H1 (cell line): ENCODE measurements around the gene ADGRL3. TPM values are rescaled to one million over a fixed set of nuclear protein-coding genes. Genes with fewer than 3 reads are reported as not detected.
A peak's percentile ranks its signal among the peaks of the same experiment; 100 is the strongest.

Experiments used
- CTCF ChIA-PET: fragments of 300-600 bp; sonication (Branson Sonifier 250); formaldehyde crosslinking; loops from one replicate; lab custom pipeline; 2021; ENCODE audit not compliant: partially characterized antibody; lab: Charles Lee
- POLR2A ChIA-PET: fragments of 300-600 bp; sonication (Branson Sonifier 250); formaldehyde crosslinking; loops from one replicate; lab custom pipeline; 2021; ENCODE audit warnings: inconsistent platforms; ENCODE audit not compliant: partially characterized antibody; lab: Charles Lee
- DNase-seq, 2 experiments: peaks; one replicate each; pipeline versions ENCODE4 v3.0.0 to v3.0.0-alpha.2; 2010 to 2022; ENCODE audit warnings: low spot score in 2 of 2, low read depth in 1 of 2, mixed read lengths in 1 of 2
- FAIRE-seq: peaks from 2 replicates; lab custom pipeline; 2011; peaks lifted over from hg19 to GRCh38; lab: Jason Lieb, UNC
- H2AFZ ChIP-seq: 2 replicates; pipeline ENCODE4 v1.8.1; 2012; ENCODE audit warnings: low read length, inconsistent platforms
- H2AK5ac ChIP-seq: 2 replicates; pipeline ENCODE4 v1.6.1; 2013; ENCODE audit warnings: low read depth, low read length
- H2BK120ac ChIP-seq: replicated peaks from 2 replicates; pipeline ENCODE3; 2013; ENCODE audit warnings: low read depth, low read length, inconsistent platforms
- H2BK12ac ChIP-seq: 2 replicates; pipeline ENCODE4 v1.6.1; 2013; ENCODE audit warnings: low read depth, low read length
- H2BK15ac ChIP-seq: 2 replicates; pipeline ENCODE4 v1.6.1; 2013; ENCODE audit warnings: low read length
- H2BK20ac ChIP-seq: 2 replicates; pipeline ENCODE4 v1.6.1; 2013; ENCODE audit warnings: low read length
- H2BK5ac ChIP-seq: 2 replicates; pipeline ENCODE4 v1.6.1; 2013; ENCODE audit warnings: low read depth, low read length
- H3K14ac ChIP-seq: 2 replicates; pipeline ENCODE4 v1.6.1; 2013; ENCODE audit warnings: inconsistent platforms; ENCODE audit not compliant: insufficient read length
- H3K18ac ChIP-seq: 2 replicates; pipeline ENCODE4 v1.6.1; 2013; ENCODE audit warnings: low read length; ENCODE audit errors: extremely low read depth
- H3K23ac ChIP-seq: 2 replicates; pipeline ENCODE4 v1.6.1; 2013; ENCODE audit warnings: inconsistent platforms; ENCODE audit not compliant: insufficient read length
- H3K23me2 ChIP-seq: 2 replicates; pipeline ENCODE4 v1.6.1; 2013; ENCODE audit warnings: low read depth, low read length
- H3K27ac ChIP-seq: 2 replicates; pipeline ENCODE4 v1.6.1; 2011; ENCODE audit warnings: low read depth, low read length, inconsistent platforms
- H3K27me3 ChIP-seq, 4 experiments: replicated peaks in 1 of 4; 1 replicate in 1 of 4; 2 replicates in 3 of 4; pipeline versions ENCODE4 v1.6.1 to v1.8.1; 2011 to 2013; ENCODE audit warnings: low read length in 3 of 4, mild to moderate bottlenecking in 3 of 4, inconsistent platforms in 2 of 4, mixed read lengths in 2 of 4, moderate library complexity in 1 of 4; ENCODE audit not compliant: control insufficient read depth in 3 of 4, insufficient read depth in 3 of 4; ENCODE audit errors: extremely low read depth in 1 of 4
- H3K36me3 ChIP-seq, 4 experiments: 2 replicates each; pipeline versions ENCODE4 v1.6.1 to v1.8.1; 2011 to 2013; ENCODE audit warnings: mild to moderate bottlenecking in 4 of 4, low read length in 3 of 4, moderate library complexity in 2 of 4, control low read depth in 1 of 4, inconsistent platforms in 1 of 4; ENCODE audit not compliant: insufficient read depth in 4 of 4, control insufficient read depth in 2 of 4
- H3K4ac ChIP-seq: replicated peaks from 2 replicates; pipeline ENCODE3; 2013; ENCODE audit warnings: low read length, low read depth, mixed read lengths, inconsistent platforms; ENCODE audit not compliant: insufficient read length
- H3K4me1 ChIP-seq, 4 experiments: replicated peaks in 1 of 4; 1 replicate in 1 of 4; 2 replicates in 3 of 4; pipeline versions ENCODE4 v1.6.1 to v1.8.1; 2011 to 2013; ENCODE audit warnings: low read length in 3 of 4, inconsistent platforms in 2 of 4, mixed read lengths in 1 of 4; ENCODE audit not compliant: insufficient read depth in 4 of 4, control insufficient read depth in 3 of 4
- H3K4me2 ChIP-seq, 2 experiments: 2 replicates each; pipeline versions ENCODE4 v1.6.1 to v1.8.1; 2011 to 2013; ENCODE audit warnings: low read depth in 2 of 2, low read length in 2 of 2, control low read depth in 1 of 2, inconsistent platforms in 1 of 2, mild to moderate bottlenecking in 1 of 2; ENCODE audit not compliant: insufficient read depth in 1 of 2
- H3K4me3 ChIP-seq, 4 experiments: fragments of 200-600, 300-600 bp in 1 of 4; sonication (generic), shearing (Covaris generic), sonication (Bioruptor Twin) in 1 of 4; 2 replicates each; pipeline versions ENCODE4 v1.5.1 to v1.8.1; 2011 to 2016; ENCODE audit warnings: low read length in 4 of 4, low read depth in 3 of 4, control low read depth in 2 of 4, inconsistent platforms in 2 of 4, mild to moderate bottlenecking in 2 of 4, mixed read lengths in 1 of 4, moderate library complexity in 1 of 4; ENCODE audit not compliant: insufficient read depth in 2 of 4; ENCODE audit errors: extremely low read depth in 1 of 4
- H3K56ac ChIP-seq: replicated peaks from 2 replicates; pipeline ENCODE3; 2013; ENCODE audit warnings: low read depth, mild to moderate bottlenecking, mixed read lengths, low read length, inconsistent platforms; ENCODE audit not compliant: insufficient read length
- H3K79me1 ChIP-seq: 2 replicates; pipeline ENCODE4 v1.6.1; 2013; ENCODE audit warnings: low read depth, low read length, control low read depth
- H3K79me2 ChIP-seq, 2 experiments: 2 replicates each; pipeline versions ENCODE4 v1.6.1 to v1.8.1; 2012 to 2013; ENCODE audit warnings: low read length in 2 of 2, mild to moderate bottlenecking in 2 of 2, inconsistent platforms in 1 of 2; ENCODE audit not compliant: insufficient read depth in 2 of 2, control insufficient read depth in 1 of 2
- H3K9ac ChIP-seq, 4 experiments: replicated peaks in 1 of 4; 1 replicate in 1 of 4; 2 replicates in 3 of 4; pipeline versions ENCODE4 v1.6.1 to v1.8.1; 2011 to 2013; ENCODE audit warnings: low read depth in 3 of 4, low read length in 3 of 4, control low read depth in 2 of 4, mild to moderate bottlenecking in 2 of 4, moderate library complexity in 2 of 4, inconsistent platforms in 1 of 4; ENCODE audit errors: extremely low read depth in 1 of 4
- H3K9me3 ChIP-seq, 2 experiments: 2 replicates each; pipeline versions ENCODE4 v1.6.1 to v1.8.1; 2012 to 2013; ENCODE audit warnings: mild to moderate bottlenecking in 2 of 2, moderate library complexity in 2 of 2, control low read depth in 1 of 2, inconsistent platforms in 1 of 2, low read depth in 1 of 2, low read length in 1 of 2, mixed read lengths in 1 of 2; ENCODE audit not compliant: insufficient read depth in 2 of 2
- H4K20me1 ChIP-seq, 2 experiments: replicated peaks in 1 of 2; 2 replicates each; pipeline versions ENCODE3 to v1.8.1; 2011 to 2013; ENCODE audit warnings: inconsistent platforms in 2 of 2, low read length in 2 of 2, mild to moderate bottlenecking in 1 of 2; ENCODE audit not compliant: insufficient read depth in 2 of 2, control insufficient read depth in 1 of 2
- H4K5ac ChIP-seq: 2 replicates; pipeline ENCODE4 v1.6.1; 2013; ENCODE audit warnings: low read length, low read depth, mixed read lengths, inconsistent platforms; ENCODE audit not compliant: insufficient read length
- H4K8ac ChIP-seq: 2 replicates; pipeline ENCODE4 v1.8.0; 2013; ENCODE audit warnings: mild to moderate bottlenecking, moderate library complexity, low read length, inconsistent platforms; ENCODE audit not compliant: insufficient read depth; ENCODE audit errors: extremely low read depth
- H4K91ac ChIP-seq: replicated peaks from 2 replicates; pipeline ENCODE3; 2013; ENCODE audit warnings: low read length, mixed read lengths, inconsistent platforms; ENCODE audit not compliant: insufficient read length
- ASH2L ChIP-seq: fragments of 200-600, 300-600 bp; sonication (generic); IDR thresholded peaks from one replicate; pipeline ENCODE4 v1.7.1; 2017; ENCODE audit warnings: low read length
- BACH1 ChIP-seq: IDR thresholded peaks from 2 replicates; pipeline ENCODE4 v1.6.1; 2012; ENCODE audit warnings: low read length, improper control_type of control experiment
- EGR1 ChIP-seq: IDR thresholded peaks from 2 replicates; pipeline ENCODE4 v1.6.1; 2011; ENCODE audit warnings: low read depth, low read length, borderline replicate concordance
- POLR2A ChIP-seq, 2 experiments: IDR thresholded peaks; 1 replicate in 1 of 2; 2 replicates in 1 of 2; pipeline ENCODE4 v1.6.1; 2011; ENCODE audit warnings: low read depth in 2 of 2, low read length in 2 of 2, mild to moderate bottlenecking in 2 of 2; ENCODE audit errors: control extremely low read depth in 1 of 2
- SIRT6 ChIP-seq: IDR thresholded peaks from one replicate; pipeline ENCODE4 v1.7.1; 2012; ENCODE audit warnings: low read length, inconsistent platforms
- TCF12 ChIP-seq: IDR thresholded peaks from 2 replicates; pipeline ENCODE4 v1.6.1; 2011; ENCODE audit warnings: low read depth, mild to moderate bottlenecking, low read length
- whole genome bisulfite sequencing, 2 experiments: shearing (Covaris generic) in 1 of 2; methylation state at CpG; one replicate each; pipeline versions ENCODE4 v1.1.6 to v1.1.7; 2013 to 2015; ENCODE audit warnings: low lambda C conversion rate in 2 of 2, mixed read lengths in 2 of 2, inconsistent platforms in 1 of 2, low coverage in 1 of 2, missing lambda C conversion rate in 1 of 2; ENCODE audit not compliant: insufficient replicate concordance in 2 of 2, insufficient coverage in 1 of 2, insufficient read length in 1 of 2; ENCODE audit errors: extremely low coverage in 1 of 2, missing lambda C conversion rate in 1 of 2; 5-methylcytosine and 5-hydroxymethylcytosine counted together
- polyA plus RNA-seq, 7 experiments: library from polyadenylated mRNA; depleted of rRNA in 3 of 7; stranded (reverse) in 5 of 7; unstranded in 2 of 7; fragments of >200 nt in 5 of 7; fragments of 200-250 nt in 2 of 7; gene quantifications; 1 replicate in 5 of 7; 2 replicates in 1 of 7; 4 replicates in 1 of 7; pipeline versions ENCODE4 v1.2.1 to v1.2.3, GENCODE V29; 2011 to 2013; ENCODE audit warnings: missing spikeins in 2 of 7, mixed read lengths in 2 of 7
- total RNA-seq: library from RNA; stranded (reverse); fragmentation: NEBNext Ultra II Directional; extraction: Animal tissue kit (Norgen Biotek cat#: 25700); gene quantifications from 2 replicates; pipeline ENCODE4 v1.2.1, GENCODE V29; 2021
- TF ChIP-seq, protein P1 (sequence below): IDR thresholded peaks from 2 replicates; pipeline ENCODE4 v1.6.1; 2011; ENCODE audit warnings: low read depth, mild to moderate bottlenecking, low read length; ENCODE audit not compliant: insufficient read depth

ADGRL3 gene
- total and polyA plus RNA-seq, 2 of the 8 experiments (the other 6 are each of a cell fraction or from before 2014, with no cell fraction given) = 6.6 to 13.0 TPM

DNA sequence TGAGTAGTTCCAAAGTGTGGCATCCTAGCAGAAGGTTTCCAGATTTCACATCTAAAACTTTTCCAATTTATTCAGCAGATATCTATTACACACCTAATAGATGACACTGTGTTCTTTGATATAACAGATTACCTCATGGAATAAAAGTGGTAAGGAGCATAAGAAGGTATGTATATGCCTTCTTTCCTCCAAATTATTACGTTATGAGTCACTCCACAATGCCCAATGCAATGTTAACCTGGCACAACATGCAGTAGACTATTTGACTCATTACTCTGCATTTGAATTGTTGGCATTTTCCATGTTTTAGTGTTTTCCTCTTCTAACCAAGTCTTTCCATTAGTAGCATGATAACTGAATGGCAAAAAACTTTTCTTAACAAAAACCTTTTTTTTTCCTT is 383.6 kb downstream of the ADGRL3 start:
- no peak overlapping the region for H3K4me3 ChIP-seq
- H2BK5ac ChIP-seq = no peak overlapping the region
- 76% methylated on average over 1 of the region's 1 CpG; no CpG with 5 or more reads in 1 of the 2 experiments for WGBS, 2 experiments
- no peaks in the 10 kb centered on the region for H3K79me2 ChIP-seq
- H3K23me2 ChIP-seq = no peaks in the 10 kb centered on the region; the same call in 1 of the 2 replicates
- no peak overlapping the region for H2BK20ac ChIP-seq
- H3K27ac ChIP-seq = no peak overlapping the region
- H4K8ac ChIP-seq = no peak overlapping the region
- ChIA-PET CTCF (interaction anchor here (1.7 kb wide), 1 partner anchor 12 kb away, joined by 4 read pairs; no protein-coding TSS in a partner anchor), POLR2A (no interaction called here)
- H3K56ac ChIP-seq = no peak overlapping the region
- no peak overlapping the region for H2BK15ac ChIP-seq
- no peaks in the 10 kb centered on the region for H3K79me1 ChIP-seq
- H2BK12ac ChIP-seq = no peak overlapping the region
- DNase-seq (no peak), FAIRE-seq (peak; percentile 42)
- TF ChIP-seq POLR2A (IDR thresholded peaks at IDR 0.05; ENCODE audit: control extremely low read depth in 1 of 2, low read depth in 2 of 2, low read length in 2 of 2) = no peak
- TF ChIP-seq EGR1 = no peak
- no peak for TF ChIP-seq SIRT6
- TF ChIP-seq TCF12 = no peak
- TF ChIP-seq BACH1 = no peak
- TF ChIP-seq, protein P1, sequence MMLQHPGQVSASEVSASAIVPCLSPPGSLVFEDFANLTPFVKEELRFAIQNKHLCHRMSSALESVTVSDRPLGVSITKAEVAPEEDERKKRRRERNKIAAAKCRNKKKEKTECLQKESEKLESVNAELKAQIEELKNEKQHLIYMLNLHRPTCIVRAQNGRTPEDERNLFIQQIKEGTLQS = no peak
- no peak for TF ChIP-seq ASH2L
- no peaks in the 10 kb centered on the region for H3K27me3 ChIP-seq
- H3K18ac ChIP-seq = no peak overlapping the region
- no peak overlapping the region for H2AFZ ChIP-seq
- H2AK5ac ChIP-seq = no peak overlapping the region
- no peak overlapping the region for H3K14ac ChIP-seq
- H2BK120ac ChIP-seq = no peak overlapping the region
- no peaks in the 10 kb centered on the region for H4K20me1 ChIP-seq
- no peak overlapping the region for H4K5ac ChIP-seq
- H3K4me1 ChIP-seq = peaks cover 0 to 4% (median 1%) of the 10 kb centered on the region in 4 experiments; a peak in 3 of 7 replicates
- no peak overlapping the region for H4K91ac ChIP-seq
- no peak overlapping the region for H3K23ac ChIP-seq
- no peaks in the 10 kb centered on the region for H3K36me3 ChIP-seq
- no peak overlapping the region for H3K4me2 ChIP-seq
- H3K9ac ChIP-seq = no peak overlapping the region
- no peak overlapping the region for H3K4ac ChIP-seq
- no peaks in the 10 kb centered on the region for H3K9me3 ChIP-seq
